Right atrium auricular region (tissue), 2 donors: ENCODE data around the gene BANK1. TPM values are rescaled to one million over a fixed set of nuclear protein-coding genes. Genes with fewer than 3 reads are reported as not detected.

Source experiments
- DNase-seq: peaks from one replicate; pipeline ENCODE4 v3.0.0-alpha.2; 2019; ENCODE audit warnings: low spot score
- H3K27ac ChIP-seq, 2 donors: fragments of 200-600 bp; sonication (generic); 1 replicate in 1 of 2; 2 replicates in 1 of 2; pipeline ENCODE4 v1.5.1; 2016 to 2019
- H3K27me3 ChIP-seq, 2 donors: fragments of 200-600 bp; sonication (generic); one replicate each; pipeline versions ENCODE4 v1.5.1 to v1.6.0; 2017 to 2019
- H3K36me3 ChIP-seq: fragments of 200-600 bp; sonication (generic); one replicate; pipeline ENCODE4 v1.5.1; 2016
- H3K4me1 ChIP-seq, 2 donors: fragments of 200-600 bp; sonication (generic); one replicate each; pipeline versions ENCODE4 v1.5.1 to v1.6.0; 2017 to 2019
- H3K4me3 ChIP-seq, 2 donors: fragments of 200-600 bp; sonication (generic); 1 replicate in 1 of 2; 2 replicates in 1 of 2; pipeline ENCODE4 v1.5.1; 2017 to 2019; ENCODE audit warnings: mild to moderate bottlenecking in 1 of 2, moderate library complexity in 1 of 2
- H3K9me3 ChIP-seq, 2 donors: fragments of 200-600 bp; sonication (generic); one replicate each; pipeline ENCODE4 v1.5.1; 2019
- CTCF ChIP-seq, 2 donors: fragments of 200-600 bp; sonication (generic); IDR thresholded peaks; one replicate each; pipeline ENCODE4 v1.5.1; 2019; ENCODE audit warnings: antibody characterized with exemption in 2 of 2
- total RNA-seq, 2 donors: library from RNA; depleted of rRNA; stranded (reverse); fragments of >200 nt; gene quantifications; one replicate each; pipeline ENCODE4 v1.1.0, GENCODE V29; 2016

Gene BANK1
- total RNA-seq, 2 donors from 2014 or later, result 1.4 TPM; not detected in 1

GRCh38 chr4:102089850-102090621, 299.5 kb downstream of the BANK1 start:
- TF ChIP-seq CTCF (IDR thresholded peaks at IDR 0.05), result no peak
- Histone ChIP-seq H3K4me3 (no peak overlapping the region), H3K36me3 (no peaks in the 10 kb centered on the region), H3K9me3 (no peaks in the 10 kb centered on the region), H3K4me1 (no peaks in the 10 kb centered on the region), H3K27me3 (no peaks in the 10 kb centered on the region), H3K27ac (no peak overlapping the region)
- no peak for DNase-seq

GRCh38 chr4:102091656-102092055, 301.1 kb downstream of the BANK1 start:
- no peaks in the 10 kb centered on the region for H3K4me1 ChIP-seq
- H3K4me3 ChIP-seq, result no peak overlapping the region
- H3K27me3 ChIP-seq, result no peaks in the 10 kb centered on the region
- no peak for DNase-seq
- no peak overlapping the region for H3K27ac ChIP-seq
- no peaks in the 10 kb centered on the region for H3K36me3 ChIP-seq
- H3K9me3 ChIP-seq, result no peaks in the 10 kb centered on the region
- no peak for TF ChIP-seq CTCF (IDR thresholded peaks at IDR 0.05)

- Histone ChIP-seq H3K27me3 (no peaks in the 10 kb centered on the region), H3K9me3 (no peaks in the 10 kb centered on the region), H3K36me3 (no peaks in the 10 kb centered on the region), H3K27ac (no peak overlapping the region), H3K4me3 (no peak overlapping the region), H3K4me1 (no peaks in the 10 kb centered on the region)
- DNase-seq, result no peak
- no peak for TF ChIP-seq CTCF (IDR thresholded peaks at IDR 0.05)
Observed at GRCh38 chr4:102094481-102094880, 304.0 kb downstream of the BANK1 start.

GRCh38 chr4:102103368-102103767, 312.8 kb downstream of the BANK1 start:
- TF ChIP-seq CTCF (IDR thresholded peaks at IDR 0.05), result no peak
- Histone ChIP-seq H3K27me3 (no peaks in the 10 kb centered on the region), H3K4me3 (no peak overlapping the region)

GRCh38 chr4:102104278-102104677, 313.7 kb downstream of the BANK1 start:
- H3K27ac ChIP-seq, result no peak overlapping the region
- no peak for DNase-seq
- no peaks in the 10 kb centered on the region for H3K36me3 ChIP-seq
- no peak overlapping the region for H3K4me3 ChIP-seq
- no peak for TF ChIP-seq CTCF (IDR thresholded peaks at IDR 0.05)
- peaks cover 4 to 37% of the 10 kb centered on the region in 2 donors for H3K9me3 ChIP-seq
- H3K27me3 ChIP-seq, result no peaks in the 10 kb centered on the region
- no peaks in the 10 kb centered on the region for H3K4me1 ChIP-seq

More at GRCh38 chr4:102103368-102103767, 312.8 kb downstream of the BANK1 start:
- Histone ChIP-seq H3K36me3 (no peaks in the 10 kb centered on the region), H3K4me1 (no peaks in the 10 kb centered on the region), H3K27ac (no peak overlapping the region), H3K9me3 (peaks cover 4 to 34% of the 10 kb centered on the region in 2 donors)
- no peak for DNase-seq

GRCh38 chr4:102105983-102106382, 315.5 kb downstream of the BANK1 start:
- TF ChIP-seq CTCF (IDR thresholded peaks at IDR 0.05), result no peak
- no peaks in the 10 kb centered on the region for H3K27me3 ChIP-seq
- no peak for DNase-seq
- H3K4me1 ChIP-seq, result no peaks in the 10 kb centered on the region
- no peak overlapping the region for H3K4me3 ChIP-seq
- no peak overlapping the region for H3K27ac ChIP-seq
- peaks cover 4 to 37% of the 10 kb centered on the region in 2 donors for H3K9me3 ChIP-seq
- no peaks in the 10 kb centered on the region for H3K36me3 ChIP-seq
